ENCODE measurements around the gene ZFHX3. TPM values are rescaled to one million over a fixed set of nuclear protein-coding genes. Genes with fewer than 3 reads are reported as not detected.

ZFHX3 gene
- total and polyA plus RNA-seq, 9 of the 15 experiments (the other 6 are each of a cell fraction or from before 2014, with no cell fraction given), result 0.01 to 0.23 (median 0.06) TPM; not detected in 4

- no TSS peak for BruUV-seq (replicated peaks)
- no peak overlapping the region for H3K27ac ChIP-seq (ENCODE audit: extremely low read depth, low read depth, low read length)
- H3K4me2 ChIP-seq (ENCODE audit: insufficient read depth, low read length), result no peak overlapping the region
- ChIA-PET CTCF (ENCODE audit: low intra/inter-chr PET ratio) (no interaction called here), POLR2A (no interaction called here)
- ATAC-seq, result no peak
- no peak for DNase-seq (ENCODE audit: extremely low read depth in 1 of 4, low spot score in 3 of 4)
- H3K4me3 ChIP-seq, result no peak overlapping the region
- no peaks in the 10 kb centered on the region for H3K36me3 ChIP-seq (ENCODE audit: control insufficient read depth, insufficient read depth, low read length)
- H3K9ac ChIP-seq (ENCODE audit: insufficient read depth in 1 of 2, low read depth in 2 of 2, low read length in 2 of 2), result no peak overlapping the region
- no peak for FAIRE-seq
- H2AFZ ChIP-seq (ENCODE audit: low read depth, low read length), result no peak overlapping the region
- in situ Hi-C loops (cut with MboI) (no loop called here), intact Hi-C loops (cut with micrococcal nuclease) (no loop called here)
- WGBS (ENCODE audit: insufficient coverage, low coverage, missing lambda C conversion rate), result 0% methylated on average over 1 of the region's 1 CpG
- H3K4me1 ChIP-seq (replicated peaks in 1 of 2; ENCODE audit: control insufficient read depth in 2 of 2, insufficient read depth in 2 of 2, low read length in 2 of 2), result peaks cover 0 to 5% of the 10 kb centered on the region in 2 experiments; a peak in 1 of 5 replicates
- H3K9me1 ChIP-seq (ENCODE audit: control insufficient read depth, insufficient read depth, low read length), result no peaks in the 10 kb centered on the region
- peaks cover 2 to 35% of the 10 kb centered on the region in 2 experiments; a peak in 2 of 5 replicates for H3K27me3 ChIP-seq (ENCODE audit: control insufficient read depth in 2 of 2, insufficient read depth in 2 of 2, low read length in 2 of 2)
- no peaks in the 10 kb centered on the region for H3K79me2 ChIP-seq (ENCODE audit: control insufficient read depth, insufficient read depth, low read length)
- H3K9me3 ChIP-seq (replicated peaks; ENCODE audit: control insufficient read depth, insufficient read depth, low read depth, low read length), result no peaks in the 10 kb centered on the region
- H4K20me1 ChIP-seq (replicated peaks; ENCODE audit: control insufficient read depth, insufficient read depth, low read length), result no peaks in the 10 kb centered on the region
- TF ChIP-seq ZNF184 (CRISPR knock-in tag; IDR thresholded peaks at IDR 0.05) (no peak), ZNF589 (CRISPR knock-in tag; IDR thresholded peaks at IDR 0.05; ENCODE audit: low read depth) (no peak), ATF7 (IDR thresholded peaks at IDR 0.05) (no peak), POLR2H (tag; IDR thresholded peaks at IDR 0.05; ENCODE audit: low read depth) (no peak), PATZ1 (CRISPR knock-in tag; IDR thresholded peaks at IDR 0.05; ENCODE audit: borderline replicate concordance) (no peak), SMARCA4 (IDR thresholded peaks at IDR 0.05) (no peak), KDM1A (IDR thresholded peaks at IDR 0.05) (no peak), BRCA1 (IDR thresholded peaks at IDR 0.05) (no peak), BRCA1 (CRISPR knock-in tag; IDR thresholded peaks at IDR 0.05) (no peak), FOXK1 (CRISPR knock-in tag; IDR thresholded peaks at IDR 0.05; ENCODE audit: borderline replicate concordance) (no peak), ETS1 (conservative IDR thresholded peaks at IDR 0.05; ENCODE audit: control insufficient read depth, low read depth, low read length) (no peak), ZBTB12 (CRISPR knock-in tag; IDR thresholded peaks at IDR 0.05) (no peak), MAFF (IDR thresholded peaks at IDR 0.05; ENCODE audit: low read length) (no peak), C11orf30 (IDR thresholded peaks at IDR 0.05; ENCODE audit: low read depth) (no peak), TAF7 (tag; IDR thresholded peaks at IDR 0.05) (no peak), ZBTB1 (CRISPR knock-in tag; IDR thresholded peaks at IDR 0.05; ENCODE audit: borderline replicate concordance, low read depth) (no peak), NFE2L1 (tag; IDR thresholded peaks at IDR 0.05; ENCODE audit: borderline replicate concordance, low read depth) (no peak), ZNF449 (CRISPR knock-in tag; IDR thresholded peaks at IDR 0.05) (no peak)
Measured at GRCh38 chr16:72852421-72852820, 195.5 kb downstream of the ZFHX3 start.

Data from K562 (cell line).